Heart left ventricle (tissue), 16 donors: ENCODE measurements around the gene RHBDD2. TPM values are rescaled to one million over a fixed set of nuclear protein-coding genes. Genes with fewer than 3 reads are reported as not detected.

Source experiments
- ATAC-seq, 4 donors: fragments of 200-7000 bp; cut with Tn5 transposase; one replicate each; pipeline ENCODE4 v1.9.1; 2020 to 2022; ENCODE audit warnings: moderate library complexity in 4 of 4, mild to moderate bottlenecking in 3 of 4, moderate number of reproducible peaks in 1 of 4
- DNase-seq, 5 donors: peaks; one replicate each; pipeline ENCODE4 v3.0.0-alpha.2; 2020
- H3K27ac ChIP-seq, 12 donors: fragments of 200-600 bp; sonication (generic) in 4 of 12; one replicate each; pipeline versions ENCODE4 v1.5.0 to v1.8.0; 2016 to 2022; ENCODE audit warnings: mild to moderate bottlenecking in 2 of 12
- H3K27me3 ChIP-seq, 9 donors: fragments of 200-600 bp; sonication (generic) in 2 of 9; one replicate each; pipeline versions ENCODE4 v1.5.1 to v1.8.0; 2016 to 2022; ENCODE audit warnings: mild to moderate bottlenecking in 3 of 9
- H3K36me3 ChIP-seq, 9 donors: fragments of 200-600 bp; sonication (generic) in 2 of 9; one replicate each; pipeline versions ENCODE4 v1.5.0 to v1.8.0; 2018 to 2022; ENCODE audit warnings: mild to moderate bottlenecking in 2 of 9
- H3K4me1 ChIP-seq, 12 donors: fragments of 200-600 bp; sonication (generic) in 4 of 12; one replicate each; pipeline versions ENCODE4 v1.5.0 to v1.8.0; 2016 to 2022; ENCODE audit warnings: mild to moderate bottlenecking in 3 of 12
- H3K4me3 ChIP-seq, 12 donors: fragments of 200-600 bp; sonication (generic) in 4 of 12; one replicate each; pipeline versions ENCODE4 v1.5.0 to v1.8.0; 2017 to 2022; ENCODE audit warnings: mild to moderate bottlenecking in 9 of 12, moderate library complexity in 4 of 12
- H3K9me3 ChIP-seq, 12 donors: fragments of 200-600 bp; sonication (generic) in 4 of 12; one replicate each; pipeline versions ENCODE4 v1.5.0 to v1.8.0; 2016 to 2022; ENCODE audit warnings: mild to moderate bottlenecking in 1 of 12
- POLR2A ChIP-seq, 2 donors: fragments of 450-650 bp; IDR thresholded peaks; one replicate each; pipeline ENCODE4 v1.6.1; 2017; ENCODE audit warnings: antibody characterized with exemption in 2 of 2, mild to moderate bottlenecking in 2 of 2, moderate library complexity in 2 of 2
- WGBS, 4 donors: extraction: QIAGEN DNeasy Blood & Tissue Kit in 2 of 4; methylation state at CpG; one replicate each; pipeline versions ENCODE4 v1.1.5 to v1.1.7; 2013 to 2018; 5-methylcytosine and 5-hydroxymethylcytosine counted together
- intact Hi-C, 10 donors: fragments of 100-400 bp; cut with DNase I; formaldehyde crosslinking; loops; one replicate each; pipeline versions ENCODE4 v1.11.1 to v1.14.2; 2022
- polyA plus RNA-seq, 2 donors: library from polyadenylated mRNA; stranded (reverse); fragments of 200-250 nt; gene quantifications; one replicate each; pipeline ENCODE4 v1.2.3, GENCODE V29; 2013
- total RNA-seq, 9 donors: library from RNA; depleted of rRNA in 2 of 9; stranded (reverse); fragments of >200 nt in 2 of 9; fragmentation: NEBNext Ultra II Directional in 3 of 9; extraction: Animal tissue kit (Norgen Biotek cat#: 25700) in 3 of 9; gene quantifications; one replicate each; pipeline versions ENCODE4 v1.1.0 to v1.2.4, GENCODE V29; 2016 to 2023
- TF ChIP-seq, protein P1 (sequence below), 12 donors: fragments of 200-600 bp; sonication (generic) in 4 of 12; IDR thresholded peaks; one replicate each; pipeline versions ENCODE4 v1.5.0 to v1.8.0; 2018 to 2022; ENCODE audit warnings: antibody characterized with exemption in 12 of 12, mild to moderate bottlenecking in 5 of 12
- donor health status: ischemic (EF 13 %, LVEDD 7.1; RV severe dilation, severe dysfunction).
- donor health status: healthy with polysubstance abuse.
- donor health status: DM: no; HTN: yes; CAD: no.
- donor health status: DM: no; HTN: no; CAD: no.
- donor health status: ischemic (EF 25% LVEDD 6.9; RV normal size, moderate dysfunction).
- donor health status: ischemic (EF 25% LVEDD 5.7; RV mildly dilated, moderate dysfunction).
- donor health status: healthy.
- donor health status: DM: yes; HTN: yes; CAD: no.
- donor health status: ischemic (EF 35%, LVEDD 5.7; RV mildly dilated, moderate dysfunction).
- donor health status: nonischemic (EF 11% LVEDD 7.7; RV severe dilation, severe dysfunction).
- donor health status: DM: yes; HTN: yes; CAD: no.
- donor health status: PGD.
- donor health status: ischemic (EF 29% LVEDD 5.4; RV normal size, mild dysfunction).
- donor health status: nonischemic (EF 23%, LVEDD 6.1; RV moderate dilation, normal function).

Gene RHBDD2
- total and polyA plus RNA-seq, 11 donors: 23.6 to 44.1 (median 32.5) TPM

DNA sequence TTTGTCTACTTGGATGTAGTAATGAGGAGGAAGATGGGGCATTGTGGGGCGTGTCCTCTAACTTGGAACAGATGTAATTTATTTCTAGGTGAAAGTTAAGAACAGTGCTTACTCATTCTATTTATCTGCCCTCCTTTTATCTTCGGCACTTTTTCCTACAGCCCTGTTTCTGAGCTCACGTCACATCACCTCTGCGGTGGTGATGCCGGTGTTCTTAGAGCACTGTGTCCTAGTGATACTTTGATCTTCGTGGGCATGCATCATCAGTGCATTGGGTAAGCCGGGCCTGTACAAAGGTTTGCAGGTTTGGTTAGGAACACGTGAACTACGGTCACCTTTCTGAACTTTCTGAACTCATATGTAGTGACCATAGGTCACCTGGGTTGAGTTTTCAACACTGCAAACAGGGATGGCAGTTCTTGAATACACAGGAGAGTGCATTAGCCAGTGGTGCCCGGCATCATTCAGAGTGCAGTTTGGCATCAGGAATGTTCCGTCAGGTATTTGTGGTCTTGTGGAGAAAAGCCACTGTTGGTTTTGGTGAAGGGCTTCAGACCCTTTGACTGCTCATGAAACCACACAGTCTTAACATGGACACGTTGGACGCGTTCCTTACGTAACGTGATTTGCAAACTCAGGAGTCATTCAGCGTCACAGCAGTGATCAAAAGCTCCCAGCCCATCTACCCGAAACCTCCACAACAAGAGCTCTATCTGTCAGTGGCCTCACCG is 41.8 kb downstream of the RHBDD2 start:
- no peaks in the 10 kb centered on the region for H3K9me3 ChIP-seq
- ATAC-seq (peak; percentile 67 to 88 (median 82)), DNase-seq (peak in 1 of 5 donors; percentile 80)
- H3K4me1 ChIP-seq: peaks cover 9 to 78% (median 36%) of the 10 kb centered on the region in 12 donors
- H3K27ac ChIP-seq: peak overlapping the region in 4 of 12 donors; percentile 8 to 84 (median 46)
- no peak overlapping the region for H3K4me3 ChIP-seq
- intact Hi-C loops: loop anchor here in 1 of 10 donors (5.0 kb wide), 1 partner anchor 37 kb away; no protein-coding TSS in a partner anchor
- H3K27me3 ChIP-seq: no peaks in the 10 kb centered on the region
- 81 to 86% (median 85%) methylated on average over 19 of the region's 19 CpGs for WGBS, 4 donors
- no peak for TF ChIP-seq POLR2A (IDR thresholded peaks at IDR 0.05)
- TF ChIP-seq, protein P1, sequence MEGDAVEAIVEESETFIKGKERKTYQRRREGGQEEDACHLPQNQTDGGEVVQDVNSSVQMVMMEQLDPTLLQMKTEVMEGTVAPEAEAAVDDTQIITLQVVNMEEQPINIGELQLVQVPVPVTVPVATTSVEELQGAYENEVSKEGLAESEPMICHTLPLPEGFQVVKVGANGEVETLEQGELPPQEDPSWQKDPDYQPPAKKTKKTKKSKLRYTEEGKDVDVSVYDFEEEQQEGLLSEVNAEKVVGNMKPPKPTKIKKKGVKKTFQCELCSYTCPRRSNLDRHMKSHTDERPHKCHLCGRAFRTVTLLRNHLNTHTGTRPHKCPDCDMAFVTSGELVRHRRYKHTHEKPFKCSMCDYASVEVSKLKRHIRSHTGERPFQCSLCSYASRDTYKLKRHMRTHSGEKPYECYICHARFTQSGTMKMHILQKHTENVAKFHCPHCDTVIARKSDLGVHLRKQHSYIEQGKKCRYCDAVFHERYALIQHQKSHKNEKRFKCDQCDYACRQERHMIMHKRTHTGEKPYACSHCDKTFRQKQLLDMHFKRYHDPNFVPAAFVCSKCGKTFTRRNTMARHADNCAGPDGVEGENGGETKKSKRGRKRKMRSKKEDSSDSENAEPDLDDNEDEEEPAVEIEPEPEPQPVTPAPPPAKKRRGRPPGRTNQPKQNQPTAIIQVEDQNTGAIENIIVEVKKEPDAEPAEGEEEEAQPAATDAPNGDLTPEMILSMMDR (IDR thresholded peaks at IDR 0.05): no peak
- no peaks in the 10 kb centered on the region for H3K36me3 ChIP-seq

GRCh38 chr7:75921479-75921878 is 42.6 kb downstream of the RHBDD2 start:
- DNase-seq (no peak), ATAC-seq (no peak)
- intact Hi-C loops: loop anchor here in 1 of 10 donors (5.0 kb wide), 1 partner anchor 36 kb away; no protein-coding TSS in a partner anchor
- TF ChIP-seq, protein P1 (IDR thresholded peaks at IDR 0.05): no peak
- TF ChIP-seq POLR2A (IDR thresholded peaks at IDR 0.05): no peak
- 70 to 86% (median 76%) methylated on average over 14 of the region's 14 CpGs for WGBS, 4 donors
- no peak overlapping the region for H3K4me3 ChIP-seq
- no peaks in the 10 kb centered on the region for H3K9me3 ChIP-seq
- H3K27me3 ChIP-seq: no peaks in the 10 kb centered on the region
- H3K36me3 ChIP-seq: no peaks in the 10 kb centered on the region
- H3K27ac ChIP-seq: peak overlapping the region in 2 of 12 donors; percentile 65 to 84
- H3K4me1 ChIP-seq: peaks cover 9 to 78% (median 38%) of the 10 kb centered on the region in 12 donors

DNA sequence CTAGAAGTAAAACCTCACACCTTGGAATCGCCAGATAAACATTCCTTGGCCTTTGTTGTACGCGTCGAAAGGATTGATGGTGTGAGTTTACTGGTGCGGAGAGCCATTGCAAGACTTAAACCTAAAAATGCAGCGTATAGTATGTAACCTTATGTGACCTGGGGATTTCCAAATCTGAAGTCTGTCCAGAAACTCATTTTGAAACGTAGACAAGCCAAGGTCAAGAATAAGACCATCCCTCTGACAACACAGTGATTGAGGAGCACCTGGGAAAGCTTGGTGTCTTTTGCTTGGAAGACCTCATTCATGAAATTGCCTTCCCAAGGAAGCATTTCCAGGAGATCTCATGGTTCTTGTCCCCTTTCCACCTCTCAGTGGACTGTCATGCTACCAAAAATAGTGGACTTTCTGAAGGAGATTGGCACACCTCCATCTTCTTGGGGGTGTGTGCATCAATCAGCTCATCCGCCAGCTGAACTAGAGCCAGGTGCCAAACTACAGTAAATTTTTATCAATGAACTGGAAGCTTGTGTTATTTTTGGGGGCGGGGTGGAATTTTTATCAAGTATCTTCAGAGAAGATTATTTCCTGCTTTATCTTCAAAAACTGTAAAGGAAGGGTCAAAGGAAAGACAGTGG is 44.3 kb downstream of the RHBDD2 start:
- H3K36me3 ChIP-seq: no peaks in the 10 kb centered on the region
- H3K4me1 ChIP-seq: peaks cover 9 to 65% (median 34%) of the 10 kb centered on the region in 12 donors
- no peaks in the 10 kb centered on the region for H3K9me3 ChIP-seq
- DNase-seq (no peak), ATAC-seq (no peak)
- no peaks in the 10 kb centered on the region for H3K27me3 ChIP-seq
- TF ChIP-seq, protein P1 (IDR thresholded peaks at IDR 0.05): no peak
- TF ChIP-seq POLR2A (IDR thresholded peaks at IDR 0.05): no peak
- 76 to 84% (median 80%) methylated on average over 9 of the region's 9 CpGs for WGBS, 4 donors
- H3K27ac ChIP-seq: no peak overlapping the region
- no peak overlapping the region for H3K4me3 ChIP-seq
- intact Hi-C loops: loop anchor here in 1 of 10 donors (5.0 kb wide), 1 partner anchor 34 kb away; no protein-coding TSS in a partner anchor

- Histone ChIP-seq H3K4me3 (no peak overlapping the region), H3K9me3 (no peaks in the 10 kb centered on the region), H3K27ac (no peak overlapping the region), H3K4me1 (peaks cover 9 to 54% (median 28%) of the 10 kb centered on the region in 12 donors), H3K36me3 (peaks cover 0 to 8% (median 0%) of the 10 kb centered on the region in 9 donors), H3K27me3 (no peaks in the 10 kb centered on the region)
- intact Hi-C loops: loop anchor here in 1 of 10 donors (5.0 kb wide), 1 partner anchor 33 kb away; no protein-coding TSS in a partner anchor
- ATAC-seq (no peak), DNase-seq (no peak)
- WGBS, 4 donors: 95 to 100% (median 97%) methylated on average over 2 of the region's 2 CpGs
- TF ChIP-seq POLR2A (IDR thresholded peaks at IDR 0.05): no peak
- TF ChIP-seq, protein P1 (IDR thresholded peaks at IDR 0.05): no peak
Measured at GRCh38 chr7:75924256-75924655, 45.4 kb downstream of the RHBDD2 start.
